Stomach smooth muscle (tissue), 2 donors: Measurements from ENCODE around the gene RFK.
"Not testable (repeated sequence)": the region's sequence is repeated elsewhere in the genome, so short reads cannot be mapped to it uniquely, and the experiment has no call there.

ENCODE experiments used
- H3K27ac ChIP-seq: one replicate; pipeline ENCODE4 v1.7.0; 2013; ENCODE audit warnings: mild to moderate bottlenecking, low read length, inconsistent platforms
- H3K27me3 ChIP-seq, 2 donors: one replicate each; pipeline ENCODE4 v1.7.0; 2013; ENCODE audit warnings: low read length in 2 of 2; ENCODE audit not compliant: insufficient read depth in 2 of 2, control insufficient read depth in 1 of 2
- H3K36me3 ChIP-seq, 2 donors: one replicate each; pipeline ENCODE4 v1.7.0; 2013; ENCODE audit warnings: low read length in 2 of 2; ENCODE audit not compliant: control insufficient read depth in 2 of 2, insufficient read depth in 2 of 2
- H3K4me1 ChIP-seq: one replicate; pipeline ENCODE4 v1.7.0; 2013; ENCODE audit warnings: low read length; ENCODE audit not compliant: control insufficient read depth, insufficient read depth
- H3K4me3 ChIP-seq, 2 donors: one replicate each; pipeline ENCODE4 v1.7.0; 2013; ENCODE audit warnings: low read length in 2 of 2
- H3K9ac ChIP-seq, 2 donors: one replicate each; pipeline ENCODE4 v1.7.0; 2013; ENCODE audit warnings: low read length in 2 of 2, mild to moderate bottlenecking in 1 of 2
- H3K9me3 ChIP-seq, 2 donors: one replicate each; pipeline ENCODE4 v1.7.0; 2013; ENCODE audit warnings: low read length in 2 of 2; ENCODE audit not compliant: control insufficient read depth in 2 of 2
- donor health status: healthy.
- donor health status: Pancreatic carcinoma.

The RFK gene

DNA sequence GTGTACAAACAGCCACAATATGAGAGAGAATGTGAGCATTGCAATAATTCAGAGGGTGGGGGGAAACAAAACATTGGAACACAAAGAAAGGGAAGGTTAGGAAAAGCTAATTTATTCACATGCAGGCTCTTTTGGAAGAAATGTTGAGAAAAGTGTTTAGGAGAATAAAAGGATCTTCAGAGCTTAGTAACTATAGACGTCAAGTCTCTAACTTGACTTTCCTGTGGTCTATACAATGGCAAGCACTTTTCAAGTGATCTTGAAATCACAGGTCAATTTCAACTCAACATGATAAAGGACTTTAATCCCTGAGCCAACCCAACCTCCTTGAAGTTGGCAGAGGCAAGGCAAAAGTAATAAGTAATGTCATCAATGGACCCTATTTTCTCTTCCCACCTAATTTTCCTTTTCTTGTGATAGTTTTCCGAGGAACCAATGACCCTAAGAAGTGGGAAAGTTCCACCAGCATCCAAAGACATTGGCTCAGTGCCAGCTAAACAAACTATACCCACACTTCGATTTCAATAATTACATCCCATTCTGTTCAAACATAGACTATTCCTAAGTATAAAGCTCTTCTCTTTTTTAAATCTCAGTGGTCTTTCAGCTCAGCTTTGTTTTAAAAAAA is 23.7 kb downstream of the RFK start:
- Histone ChIP-seq H3K4me1 (peaks cover 14% of the 10 kb centered on the region), H3K9ac (no peak overlapping the region), H3K36me3 (no peaks in the 10 kb centered on the region), H3K4me3 (no peak overlapping the region), H3K27me3 (no peaks in the 10 kb centered on the region), H3K27ac (no peak overlapping the region), H3K9me3 (no peaks in the 10 kb centered on the region)

DNA sequence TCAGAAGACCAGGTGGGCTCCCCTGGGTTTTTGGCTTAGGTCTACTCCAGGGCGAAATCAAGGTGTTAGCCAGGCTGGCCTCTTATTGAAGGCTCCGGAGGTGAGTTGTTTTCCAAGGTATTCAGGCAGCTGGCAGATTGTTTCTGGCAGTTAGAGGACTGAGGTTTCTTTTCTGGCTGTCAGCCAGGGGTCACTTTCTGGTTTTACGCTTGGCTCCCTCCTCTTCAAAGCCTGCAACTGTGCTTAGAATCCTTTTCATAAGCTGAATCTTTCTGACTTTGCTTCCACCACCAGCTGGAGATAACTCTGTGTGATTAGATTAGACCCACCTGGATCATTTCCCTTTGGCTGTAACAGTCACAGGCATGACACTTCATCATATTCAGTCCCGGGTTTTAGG is 24.6 kb downstream of the RFK start:
- Histone ChIP-seq H3K9ac (no peak overlapping the region), H3K27ac (no peak overlapping the region), H3K9me3 (no peaks in the 10 kb centered on the region), H3K36me3 (no peaks in the 10 kb centered on the region), H3K27me3 (no peaks in the 10 kb centered on the region), H3K4me1 (peaks cover 7% of the 10 kb centered on the region), H3K4me3 (no peak overlapping the region)

DNA sequence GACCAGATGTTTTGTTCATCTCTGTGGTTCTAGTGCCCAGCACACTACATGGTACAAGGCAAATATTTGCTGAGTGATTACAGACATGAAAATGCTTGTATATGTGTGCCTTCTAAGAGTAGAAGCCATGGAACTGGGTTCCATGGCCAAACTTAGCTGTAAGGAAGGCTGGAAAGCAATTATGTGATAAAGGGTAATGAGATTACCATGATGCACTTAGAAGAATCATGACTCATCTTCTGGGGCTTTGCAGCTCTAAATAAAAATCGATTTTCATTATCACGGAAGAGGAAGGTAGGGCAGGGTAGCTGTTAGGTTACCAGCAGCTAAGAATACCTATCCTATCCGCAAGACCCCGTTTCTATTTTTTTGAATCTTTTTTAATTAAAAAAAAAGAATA is 28.0 kb downstream of the RFK start:
- Histone ChIP-seq H3K9me3 (no peaks in the 10 kb centered on the region), H3K4me3 (no peak overlapping the region), H3K36me3 (no peaks in the 10 kb centered on the region), H3K9ac (no peak overlapping the region), H3K27me3 (no peaks in the 10 kb centered on the region), H3K4me1 (peaks cover 2% of the 10 kb centered on the region), H3K27ac (no peak overlapping the region)

DNA sequence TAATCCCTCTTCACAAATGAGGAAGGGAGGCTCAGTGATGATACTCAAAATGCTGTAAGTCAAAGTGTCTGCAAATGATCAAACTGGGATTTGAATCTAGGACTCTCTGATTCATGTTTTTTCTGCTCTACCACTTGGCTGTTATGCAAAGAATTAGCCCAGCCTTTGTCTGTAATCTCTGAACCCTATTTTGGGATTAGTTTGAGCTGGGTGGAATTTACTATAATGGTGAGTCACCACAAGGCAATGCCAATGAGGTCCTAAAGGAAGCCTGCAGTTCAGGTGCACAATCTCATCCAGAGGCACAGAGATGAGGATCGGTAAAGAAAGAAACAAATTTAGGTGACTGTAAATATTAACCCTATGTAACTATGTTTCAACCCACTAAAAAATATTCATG is 29.2 kb downstream of the RFK start:
- no peaks in the 10 kb centered on the region for H3K36me3 ChIP-seq
- peaks cover 2% of the 10 kb centered on the region for H3K4me1 ChIP-seq
- no peaks in the 10 kb centered on the region for H3K27me3 ChIP-seq
- no peaks in the 10 kb centered on the region for H3K9me3 ChIP-seq
- H3K4me3 ChIP-seq: no peak overlapping the region
- no peak overlapping the region for H3K27ac ChIP-seq
- no peak overlapping the region for H3K9ac ChIP-seq

DNA sequence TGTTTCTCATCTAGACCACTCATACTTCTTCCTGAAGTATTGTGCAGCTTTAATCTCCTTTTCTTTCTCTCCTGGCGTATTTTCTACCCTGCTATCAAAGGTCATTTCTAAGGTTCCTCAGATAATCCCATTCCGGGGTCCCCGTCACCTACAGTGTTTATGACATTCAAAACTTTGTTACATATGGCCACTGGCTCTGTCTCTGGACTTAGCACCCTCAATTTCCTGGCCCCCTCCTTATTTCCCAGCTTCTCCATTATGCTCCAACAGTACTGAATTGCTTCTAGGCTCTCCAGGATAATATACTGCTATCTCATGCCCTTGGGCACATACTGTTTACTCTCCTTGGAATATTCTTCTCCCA is 31.2 kb downstream of the RFK start:
- H3K4me1 ChIP-seq: no peaks in the 10 kb centered on the region
- H3K4me3 ChIP-seq: no peak overlapping the region
- no peaks in the 10 kb centered on the region for H3K27me3 ChIP-seq
- H3K9ac ChIP-seq: no peak overlapping the region
- no peaks in the 10 kb centered on the region for H3K36me3 ChIP-seq
- H3K27ac ChIP-seq: no peak overlapping the region
- no peaks in the 10 kb centered on the region for H3K9me3 ChIP-seq

GRCh38 chr9:76362332-76363031 is 31.7 kb downstream of the RFK start:
- H3K9me3 ChIP-seq, H3K36me3 ChIP-seq, H3K4me3 ChIP-seq, H3K4me1 ChIP-seq, H3K27me3 ChIP-seq, H3K9ac ChIP-seq, H3K27ac ChIP-seq: not testable (repeated sequence)

- no peaks in the 10 kb centered on the region for H3K36me3 ChIP-seq
- H3K4me3 ChIP-seq: no peak overlapping the region
Observed at GRCh38 chr9:76359766-76360165, 34.5 kb downstream of the RFK start.

DNA sequence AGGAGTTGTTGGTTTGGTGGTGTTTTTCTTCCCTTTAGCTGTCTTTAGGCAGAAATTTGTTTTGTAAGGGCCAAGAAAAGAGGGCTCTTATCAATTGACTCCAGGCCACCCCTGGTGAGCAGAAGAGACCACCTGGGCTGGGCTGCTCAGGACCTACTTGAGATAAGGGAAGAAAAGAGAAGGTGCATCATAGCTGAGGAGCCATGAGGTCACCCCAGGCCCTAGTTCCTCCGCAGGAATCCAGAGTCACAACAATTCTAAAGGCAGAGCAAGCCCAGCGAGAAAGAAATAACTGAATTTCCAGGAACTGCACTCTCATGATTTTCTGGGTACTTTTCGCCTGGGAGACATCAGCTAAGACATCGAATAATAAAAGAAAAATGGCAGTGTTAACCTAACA is 34.9 kb downstream of the RFK start:
- Histone ChIP-seq H3K9ac (no peak overlapping the region), H3K27me3 (no peaks in the 10 kb centered on the region), H3K27ac (no peak overlapping the region), H3K4me3 (no peak overlapping the region), H3K9me3 (no peaks in the 10 kb centered on the region), H3K4me1 (no peaks in the 10 kb centered on the region), H3K36me3 (no peaks in the 10 kb centered on the region)

More at GRCh38 chr9:76359766-76360165, 34.5 kb downstream of the RFK start:
- no peak overlapping the region for H3K27ac ChIP-seq
- H3K27me3 ChIP-seq: no peaks in the 10 kb centered on the region
- no peak overlapping the region for H3K9ac ChIP-seq
- no peaks in the 10 kb centered on the region for H3K9me3 ChIP-seq
- no peaks in the 10 kb centered on the region for H3K4me1 ChIP-seq

- Histone ChIP-seq H3K36me3 (no peaks in the 10 kb centered on the region), H3K4me1 (no peaks in the 10 kb centered on the region), H3K9me3 (no peaks in the 10 kb centered on the region), H3K4me3 (no peak overlapping the region), H3K27me3 (no peaks in the 10 kb centered on the region), H3K9ac (no peak overlapping the region), H3K27ac (no peak overlapping the region)
Observed at GRCh38 chr9:76358628-76359280, 35.5 kb downstream of the RFK start.

- no peaks in the 10 kb centered on the region for H3K9me3 ChIP-seq
- H3K9ac ChIP-seq: no peak overlapping the region
- H3K36me3 ChIP-seq: no peaks in the 10 kb centered on the region
- no peaks in the 10 kb centered on the region for H3K27me3 ChIP-seq
- no peaks in the 10 kb centered on the region for H3K4me1 ChIP-seq
- H3K4me3 ChIP-seq: no peak overlapping the region
- H3K27ac ChIP-seq: no peak overlapping the region
Observed at GRCh38 chr9:76357555-76357954, 36.7 kb downstream of the RFK start.

GRCh38 chr9:76355886-76356285 is 38.3 kb downstream of the RFK start:
- no peak overlapping the region for H3K4me3 ChIP-seq
- H3K9me3 ChIP-seq: no peaks in the 10 kb centered on the region
- H3K36me3 ChIP-seq: no peaks in the 10 kb centered on the region
- H3K27ac ChIP-seq: no peak overlapping the region
- no peaks in the 10 kb centered on the region for H3K4me1 ChIP-seq
- no peak overlapping the region for H3K9ac ChIP-seq
- H3K27me3 ChIP-seq: no peaks in the 10 kb centered on the region
